C4-2B (cell line): ENCODE results near the gene MAPK7.

Experiments
- H3K27ac ChIP-seq: fragments of 450-650 bp; 2 replicates; pipeline ENCODE4 v1.5.1; 2017
- CTCF ChIP-seq: fragments of 450-650 bp; conservative IDR thresholded peaks from 2 replicates; pipeline ENCODE4 v1.5.1; 2017; ENCODE audit warnings: mild to moderate bottlenecking
- ZFX ChIP-seq: fragments of 450-650 bp; IDR thresholded peaks from 2 replicates; pipeline ENCODE4 v1.6.1; 2017

Gene MAPK7

GRCh38 chr17:19344311-19345066, 33.8 kb upstream of the MAPK7 start:
- TF ChIP-seq CTCF (no peak), ZFX (no peak)
- no peak overlapping the region for H3K27ac ChIP-seq

- H3K27ac ChIP-seq = no peak overlapping the region
These were observed 33.2 kb upstream of the MAPK7 start for GRCh38 chr17:19345067-19345460.

GRCh38 chr17:19345486-19346350, 32.6 kb upstream of the MAPK7 start:
- no peak for TF ChIP-seq CTCF
- no peak for TF ChIP-seq ZFX
- H3K27ac ChIP-seq = no peak overlapping the region

More at GRCh38 chr17:19345067-19345460, 33.2 kb upstream of the MAPK7 start:
- TF ChIP-seq CTCF (no peak), ZFX (no peak)

- no peak for TF ChIP-seq CTCF
- no peak for TF ChIP-seq ZFX
- H3K27ac ChIP-seq = peak overlapping the region; percentile 16
These were observed 31.7 kb upstream of the MAPK7 start for GRCh38 chr17:19346351-19347255.

- TF ChIP-seq ZFX (no peak), CTCF (no peak)
- 0 out of 2 replicates have a peak overlapping the region, but pooled peaks have one; percentile 16 for H3K27ac ChIP-seq
These were observed 30.8 kb upstream of the MAPK7 start for GRCh38 chr17:19347323-19348080.

- no peak overlapping the region for H3K27ac ChIP-seq
- TF ChIP-seq ZFX = no peak
- TF ChIP-seq CTCF = no peak
These were observed 30.1 kb upstream of the MAPK7 start for GRCh38 chr17:19348081-19348650.
